Endodermal cell (in vitro differentiated cells): ENCODE measurements around the gene BRSK1. TPM values are rescaled to one million over a fixed set of nuclear protein-coding genes. Genes with fewer than 3 reads are reported as not detected.

ENCODE experiments used
- DNase-seq: peaks from one replicate; pipeline ENCODE4 v3.0.0-alpha.2; 2017
- H3K27ac ChIP-seq: 2 replicates; pipeline ENCODE4 v1.5.1; 2013; ENCODE audit warnings: mild to moderate bottlenecking, low read depth, low read length, moderate library complexity
- H3K27me3 ChIP-seq: 2 replicates; pipeline ENCODE4 v1.6.1; 2013; ENCODE audit warnings: mild to moderate bottlenecking, low read length, moderate library complexity; ENCODE audit not compliant: insufficient read depth, control insufficient read depth, poor library complexity, severe bottlenecking
- H3K36me3 ChIP-seq: 2 replicates; pipeline ENCODE4 v1.7.0; 2013; ENCODE audit warnings: mild to moderate bottlenecking, low read length, moderate library complexity; ENCODE audit not compliant: control insufficient read depth, insufficient read depth
- H3K4me1 ChIP-seq: one replicate; pipeline ENCODE4 v1.7.0; 2013; ENCODE audit warnings: low read length; ENCODE audit not compliant: control insufficient read depth, insufficient read depth
- H3K4me3 ChIP-seq: 2 replicates; pipeline ENCODE4 v1.5.1; 2013; ENCODE audit warnings: mild to moderate bottlenecking, low read length, moderate library complexity
- H3K9ac ChIP-seq: 2 replicates; pipeline ENCODE4 v1.6.1; 2013; ENCODE audit warnings: mild to moderate bottlenecking, low read length, moderate library complexity; ENCODE audit not compliant: poor library complexity, severe bottlenecking; ENCODE audit errors: extremely low read depth
- H3K9me3 ChIP-seq: 2 replicates; pipeline ENCODE4 v1.6.1; 2013; ENCODE audit warnings: mild to moderate bottlenecking, low read length, moderate library complexity; ENCODE audit not compliant: control insufficient read depth
- H3K27ac Mint-ChIP-seq: 2 replicates; pipeline ENCODE4 v1.8.0; 2020; ENCODE audit warnings: mixed read lengths
- H3K27me3 Mint-ChIP-seq: 2 replicates; pipeline ENCODE4 v1.8.0; 2021; ENCODE audit warnings: mild to moderate bottlenecking, mixed read lengths; ENCODE audit not compliant: insufficient read depth
- H3K36me3 Mint-ChIP-seq: 2 replicates; pipeline ENCODE4 v1.8.0; 2020; ENCODE audit warnings: low read depth, mixed read lengths
- H3K4me1 Mint-ChIP-seq: 2 replicates; pipeline ENCODE4 v1.8.0; 2020; ENCODE audit warnings: mixed read lengths
- H3K4me3 Mint-ChIP-seq: 2 replicates; pipeline ENCODE4 v1.8.0; 2020; ENCODE audit warnings: mild to moderate bottlenecking, moderate library complexity, mixed read lengths
- H3K9me3 Mint-ChIP-seq: 2 replicates; pipeline ENCODE4 v1.8.0; 2020; ENCODE audit warnings: mild to moderate bottlenecking, mixed read lengths
- CTCF ChIP-seq: fragments of 200-600 bp; sonication (generic); conservative IDR thresholded peaks from 2 replicates; pipeline ENCODE4 v1.5.0; 2021; ENCODE audit warnings: antibody characterized with exemption, mild to moderate bottlenecking
- WGBS, 2 experiments: methylation state at CpG; one replicate each; pipeline versions ENCODE4 v1.1.5 to v1.1.7; 2013; ENCODE audit warnings: missing lambda C conversion rate in 2 of 2, mixed read lengths in 1 of 2; ENCODE audit not compliant: insufficient coverage in 1 of 2, insufficient read length in 1 of 2; 5-methylcytosine and 5-hydroxymethylcytosine counted together
- total RNA-seq, 2 donors: library from RNA; stranded (reverse); fragmentation: NEBNext Ultra II Directional in 1 of 2; extraction: Animal tissue kit (Norgen Biotek cat#: 25700) in 1 of 2; gene quantifications; 2 replicates in 1 of 2; 3 replicates in 1 of 2; pipeline ENCODE4 v1.2.1, GENCODE V29; 2021

The BRSK1 gene
- total RNA-seq, 2 donors from 2014 or later: 75.9 to 91.4 TPM

DNA sequence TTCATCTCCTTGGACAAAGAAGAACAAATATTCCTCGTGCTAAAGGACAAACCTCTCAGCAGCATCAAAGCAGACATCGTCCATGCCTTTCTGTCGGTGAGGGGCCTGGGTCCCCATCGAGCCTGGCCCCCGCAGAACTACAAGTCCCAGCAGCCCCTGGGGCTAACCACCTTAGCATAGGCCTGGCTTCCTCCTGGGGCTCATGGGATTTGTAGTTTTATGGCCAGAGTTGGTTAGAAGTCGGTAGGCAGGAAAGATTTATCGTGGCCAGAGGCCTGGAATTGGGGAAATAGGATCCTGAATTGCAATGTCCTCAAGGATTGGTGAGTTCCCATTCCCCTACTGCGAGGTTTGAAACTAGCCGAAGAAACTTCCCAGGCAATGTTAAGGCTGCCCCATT lies 21.7 kb downstream of the BRSK1 start:
- peaks cover 67% of the 10 kb centered on the region for H3K36me3 Mint-ChIP-seq
- H3K27ac Mint-ChIP-seq: no peak overlapping the region
- Histone ChIP-seq H3K9me3 (no peaks in the 10 kb centered on the region), H3K9ac (no peak overlapping the region), H3K4me3 (no peak overlapping the region), H3K36me3 (peaks cover 84% of the 10 kb centered on the region), H3K27me3 (no peaks in the 10 kb centered on the region), H3K4me1 (no peaks in the 10 kb centered on the region), H3K27ac (no peak overlapping the region)
- H3K9me3 Mint-ChIP-seq: no peaks in the 10 kb centered on the region
- peaks cover 9% of the 10 kb centered on the region for H3K4me1 Mint-ChIP-seq
- H3K4me3 Mint-ChIP-seq: no peak overlapping the region
- 89 to 94% methylated on average over 3 to 9 of the region's 9 CpGs for WGBS, 2 experiments
- DNase-seq: peak; percentile 79
- H3K27me3 Mint-ChIP-seq: no peaks in the 10 kb centered on the region
- TF ChIP-seq CTCF: no peak

GRCh38 chr19:55305983-55306562 lies 22.3 kb downstream of the BRSK1 start:
- H3K36me3 Mint-ChIP-seq: peaks cover 67% of the 10 kb centered on the region
- H3K9me3 Mint-ChIP-seq: no peaks in the 10 kb centered on the region
- H3K4me1 Mint-ChIP-seq: peaks cover 9% of the 10 kb centered on the region
- Histone ChIP-seq H3K36me3 (peaks cover 82% of the 10 kb centered on the region), H3K4me1 (no peaks in the 10 kb centered on the region), H3K4me3 (no peak overlapping the region), H3K9me3 (no peaks in the 10 kb centered on the region), H3K27ac (no peak overlapping the region), H3K9ac (no peak overlapping the region), H3K27me3 (no peaks in the 10 kb centered on the region)
- no peak overlapping the region for H3K4me3 Mint-ChIP-seq
- peak; percentile 54 for DNase-seq
- no peak for TF ChIP-seq CTCF
- WGBS, 2 experiments: 96 to 99% methylated on average over 8 to 17 of the region's 17 CpGs
- H3K27me3 Mint-ChIP-seq: no peaks in the 10 kb centered on the region
- H3K27ac Mint-ChIP-seq: no peak overlapping the region

DNA sequence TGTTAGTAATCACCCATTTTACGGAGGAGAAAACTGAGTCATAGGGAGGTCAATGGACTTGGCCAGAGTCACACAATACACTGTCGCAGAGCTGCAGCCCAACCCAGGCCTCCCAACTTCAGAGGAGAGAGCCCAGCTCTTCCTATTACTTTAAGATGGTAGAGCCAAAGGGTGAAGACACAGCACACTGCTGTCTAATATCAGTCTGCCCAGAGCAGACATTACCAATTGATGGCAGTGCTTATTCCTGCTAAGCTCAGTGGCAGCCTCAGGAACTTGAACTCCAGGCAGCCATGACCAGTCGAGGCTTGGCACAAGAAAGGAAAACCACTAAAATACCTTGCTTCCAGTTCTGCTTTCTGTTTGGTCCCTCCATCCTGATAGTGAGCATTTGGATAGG lies 22.9 kb downstream of the BRSK1 start:
- Mint-ChIP-seq H3K9me3 (no peaks in the 10 kb centered on the region), H3K4me3 (no peak overlapping the region), H3K4me1 (peaks cover 5% of the 10 kb centered on the region)

More for the DNA sequence above, 22.9 kb downstream of the BRSK1 start:
- H3K27me3 ChIP-seq: no peaks in the 10 kb centered on the region
- H3K27ac ChIP-seq: no peak overlapping the region
- H3K9ac ChIP-seq: no peak overlapping the region
- no peak overlapping the region for H3K4me3 ChIP-seq
- Mint-ChIP-seq H3K36me3 (peaks cover 67% of the 10 kb centered on the region), H3K27ac (peak overlapping the region; percentile 48), H3K27me3 (no peaks in the 10 kb centered on the region)
- no peaks in the 10 kb centered on the region for H3K9me3 ChIP-seq
- TF ChIP-seq CTCF: no peak
- H3K4me1 ChIP-seq: no peaks in the 10 kb centered on the region
- peaks cover 81% of the 10 kb centered on the region for H3K36me3 ChIP-seq
- WGBS, 2 experiments: 90 to 92% methylated on average over 3 of the region's 3 CpGs
- no peak for DNase-seq
